ENCODE results near the gene KRTAP10-4.
"Not testable (repeated sequence)": the region's sequence is repeated elsewhere in the genome, so short reads cannot be mapped to it uniquely, and the experiment has no call there.

Gene KRTAP10-4

DNA sequence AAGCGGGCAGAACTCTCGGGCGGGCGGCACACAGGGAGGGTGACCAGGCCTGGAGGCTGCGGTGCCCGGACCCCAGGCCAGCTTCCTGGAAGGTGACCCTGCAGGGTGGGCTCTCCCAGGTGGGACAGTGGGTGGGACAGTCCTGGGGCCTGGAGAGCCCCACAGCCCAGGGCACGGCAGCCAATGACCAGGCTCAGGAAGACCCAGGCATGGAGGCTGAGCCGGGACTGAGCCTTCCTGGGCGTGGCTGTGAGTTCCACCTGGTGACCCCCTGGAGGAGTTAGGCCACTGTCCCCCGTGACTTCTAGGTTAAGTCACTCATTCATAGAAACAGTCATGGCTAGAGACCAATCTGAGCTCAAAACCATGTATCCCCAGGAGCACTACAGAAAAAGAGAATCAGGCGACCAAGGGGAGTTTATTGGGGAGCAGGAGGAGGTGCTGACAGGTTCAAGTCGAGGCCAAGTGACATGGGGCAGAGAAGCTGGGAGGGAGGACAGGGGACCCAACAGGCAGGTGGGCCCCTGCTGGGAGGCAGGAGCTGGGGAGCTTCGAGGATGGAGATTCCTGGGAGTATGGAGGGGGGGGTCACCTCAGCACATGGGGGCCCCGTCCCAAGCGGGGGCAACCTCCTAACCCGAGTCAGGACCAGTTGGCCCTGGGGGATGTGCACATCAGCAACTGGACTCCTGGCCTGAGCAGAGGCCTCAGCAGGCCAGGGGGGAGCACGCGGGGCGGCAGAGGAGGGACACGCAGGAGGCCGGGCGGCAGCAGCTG is 5.7 kb downstream of the KRTAP10-4 start:
- DNase-seq (ENCODE audit: low read depth, low spot score): no peak

DNA sequence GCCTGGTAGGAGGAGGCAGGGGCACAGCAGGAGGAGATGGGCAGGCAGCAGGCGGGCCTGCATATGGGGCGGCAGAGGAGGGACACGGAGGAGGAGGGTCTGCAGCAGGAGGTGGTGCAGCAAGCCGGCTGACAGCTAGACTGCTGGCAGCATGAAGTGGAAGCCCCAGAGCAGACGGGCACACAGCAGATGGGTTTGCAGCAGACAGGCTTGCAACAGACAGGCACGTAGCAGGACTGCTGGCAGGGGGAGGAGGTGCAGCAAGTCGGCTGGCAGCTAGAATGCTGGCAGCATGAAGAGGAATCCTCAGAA is 6.3 kb downstream of the KRTAP10-4 start:
- no peak for DNase-seq (ENCODE audit: low read depth, low spot score)

DNA sequence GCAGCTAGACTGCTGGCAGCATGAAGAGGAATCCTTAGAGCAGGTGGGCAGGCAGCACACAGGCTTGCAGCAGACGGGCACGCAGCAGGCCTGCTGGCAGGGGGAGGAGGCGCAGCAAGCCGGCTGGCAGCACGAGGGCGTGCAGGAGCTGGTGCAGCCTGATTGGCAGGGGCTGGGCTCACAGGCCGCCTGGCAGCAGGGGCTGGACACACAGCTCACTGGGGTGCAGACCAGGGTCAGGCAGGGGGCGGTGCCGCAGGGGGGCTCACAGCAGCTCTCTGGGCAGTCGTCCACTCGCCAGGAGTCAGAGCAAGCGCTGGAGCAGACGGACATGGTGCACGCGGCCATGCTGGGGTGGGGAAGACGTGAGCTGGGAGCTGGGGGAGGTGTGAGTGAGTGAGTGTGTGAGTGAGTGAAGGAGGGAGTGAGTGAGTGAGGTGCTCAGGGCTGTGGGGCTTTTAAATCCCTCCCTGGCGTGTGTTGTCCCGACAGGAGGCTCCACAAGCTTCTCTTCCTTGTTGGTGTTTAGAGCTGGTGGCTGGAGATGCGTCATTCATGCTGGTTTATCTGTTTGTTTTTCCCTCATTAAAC is 6.8 kb downstream of the KRTAP10-4 start, which contains the start of gene KRTAP10-5:
KRTAP10-5 (minus strand) TSS at position 374 of the 591 bp plus-strand sequence; CDS start at position 348, 26 bp downstream.
- DNase-seq (ENCODE audit: low read depth, low spot score): not testable (repeated sequence)

DNA sequence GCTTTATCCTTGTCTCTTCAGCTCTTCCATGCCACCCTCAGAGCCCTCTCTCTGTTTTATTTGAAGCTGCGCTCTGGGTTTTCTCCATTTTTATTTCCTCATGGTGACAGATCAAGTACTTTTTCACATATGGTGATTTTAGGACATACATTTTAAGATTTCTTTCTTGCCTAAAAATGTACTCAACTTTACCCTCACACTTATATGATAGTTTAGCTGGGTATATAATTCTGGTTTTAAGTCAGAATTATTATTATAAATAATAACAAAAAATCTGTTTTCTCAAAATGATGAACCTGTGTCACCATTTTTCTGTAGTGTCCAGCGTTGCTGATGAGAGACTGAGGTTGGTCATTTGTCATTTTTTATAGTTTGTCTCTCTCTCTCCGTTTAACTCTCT is 7.6 kb downstream of the KRTAP10-4 start:
- no peak for DNase-seq (ENCODE audit: low read depth, low spot score)

DNA sequence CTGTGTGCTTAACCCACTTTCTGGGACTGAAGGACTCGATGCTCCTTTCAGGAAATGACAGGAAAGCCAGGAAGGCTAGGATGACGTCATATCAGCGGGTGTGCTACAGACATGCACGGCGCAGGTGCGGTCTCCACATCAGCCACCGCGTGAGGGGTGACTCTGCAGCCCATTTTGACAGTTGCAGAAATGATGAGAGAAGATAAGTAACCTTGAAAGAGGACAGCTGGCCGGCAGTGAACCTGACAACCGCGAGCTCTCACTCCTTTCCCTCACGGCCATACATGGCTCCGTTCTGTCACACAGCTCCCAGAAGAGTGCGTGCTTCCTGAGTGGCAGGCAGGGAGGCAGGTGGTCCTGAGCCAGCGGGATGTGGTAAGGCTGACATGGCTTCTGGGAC is 8.5 kb downstream of the KRTAP10-4 start:
- no peak for DNase-seq (ENCODE audit: low read depth, low spot score)

DNA sequence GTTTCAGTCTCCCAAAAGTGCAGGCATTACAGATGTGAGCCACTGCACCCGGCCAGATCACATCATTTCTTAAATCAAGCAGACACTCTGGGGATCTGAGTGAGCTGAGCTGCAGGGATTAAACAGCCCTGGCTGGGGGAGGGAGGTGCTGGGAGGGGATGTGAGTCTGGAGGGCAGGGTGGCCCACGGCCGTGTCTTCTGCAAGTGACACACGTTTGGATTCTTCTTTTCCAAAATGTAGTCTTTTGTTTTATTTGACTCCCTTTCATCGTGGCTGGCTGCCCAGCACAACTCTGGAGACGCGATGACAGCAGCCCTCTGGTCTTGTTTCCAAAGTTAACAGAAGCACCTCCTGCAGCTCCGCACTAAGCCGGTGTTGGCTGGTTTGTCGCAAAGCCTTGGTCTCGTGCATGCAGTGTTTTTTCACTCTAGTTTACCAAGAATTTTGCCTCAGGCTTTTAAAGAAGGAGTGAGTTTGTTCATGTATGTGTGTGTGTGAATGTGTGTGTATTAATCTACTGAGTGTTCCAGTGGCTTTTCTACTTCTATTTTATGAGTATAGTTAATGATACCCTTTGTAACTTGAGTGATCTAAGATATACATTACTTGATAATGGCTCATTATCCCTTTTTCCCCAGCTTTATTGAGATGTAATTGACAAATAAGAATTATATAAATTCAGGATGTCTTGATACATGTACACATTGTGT is 9.7 kb downstream of the KRTAP10-4 start:
- DNase-seq (ENCODE audit: low read depth, low spot score): no peak

DNA sequence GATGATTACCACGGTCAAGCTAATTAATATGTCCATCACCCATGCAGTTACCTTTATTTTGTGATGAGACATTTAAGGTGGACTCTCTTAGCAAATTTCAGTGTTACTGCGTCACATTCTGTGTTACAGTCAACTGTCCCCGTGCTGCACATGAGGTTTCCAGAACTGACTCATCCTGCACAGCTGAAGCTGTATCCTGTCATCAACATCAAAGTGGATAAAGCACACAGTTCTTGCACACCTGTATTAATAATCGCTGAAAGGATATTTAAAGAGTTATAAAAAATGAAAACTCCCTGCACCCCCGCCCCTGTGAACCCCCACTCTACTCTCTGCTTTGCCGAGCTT is 10.2 kb downstream of the KRTAP10-4 start:
- no peak for DNase-seq (ENCODE audit: low read depth, low spot score)

DNA sequence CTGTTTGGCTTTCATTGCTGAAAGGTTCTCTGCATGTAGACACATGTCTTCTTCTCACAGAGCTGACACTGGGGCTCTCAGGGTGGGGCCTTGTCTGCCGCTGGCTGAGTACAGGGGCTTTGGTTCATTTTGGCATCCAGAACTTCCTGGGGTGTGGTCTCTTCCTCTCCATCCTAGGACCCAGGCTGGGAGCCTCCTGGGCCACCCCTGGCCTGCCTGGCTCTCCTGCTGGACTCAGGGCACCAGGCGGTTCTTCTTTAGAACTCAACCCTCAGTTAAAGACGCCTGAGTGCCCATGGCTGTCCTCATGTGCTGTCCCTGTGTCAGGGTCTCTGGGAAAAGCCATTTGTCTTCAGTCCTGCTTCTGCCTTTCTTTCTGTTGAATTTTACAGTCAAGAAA is 12.4 kb downstream of the KRTAP10-4 start:
- DNase-seq (ENCODE audit: low read depth, low spot score): no peak

DNA sequence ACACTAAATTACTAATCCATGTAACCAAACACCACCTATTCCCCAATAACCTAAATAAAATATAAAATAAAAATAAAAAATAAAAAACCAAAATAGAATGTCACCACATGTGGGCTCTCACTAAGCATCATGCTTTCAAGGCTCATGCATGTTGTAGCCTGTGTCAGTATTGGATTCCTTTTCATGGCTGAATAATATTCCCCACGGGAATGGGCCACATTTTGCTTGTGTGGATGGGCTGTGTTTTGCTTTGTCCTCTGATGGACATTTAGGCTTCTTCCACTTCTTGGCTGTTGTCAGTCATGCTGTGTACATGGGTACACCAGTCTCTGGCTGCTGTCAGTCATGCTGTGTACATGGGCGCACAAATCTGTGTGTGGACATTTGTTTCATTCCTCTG is 15.6 kb downstream of the KRTAP10-4 start:
- no peak for DNase-seq (ENCODE audit: low read depth, low spot score)

DNA sequence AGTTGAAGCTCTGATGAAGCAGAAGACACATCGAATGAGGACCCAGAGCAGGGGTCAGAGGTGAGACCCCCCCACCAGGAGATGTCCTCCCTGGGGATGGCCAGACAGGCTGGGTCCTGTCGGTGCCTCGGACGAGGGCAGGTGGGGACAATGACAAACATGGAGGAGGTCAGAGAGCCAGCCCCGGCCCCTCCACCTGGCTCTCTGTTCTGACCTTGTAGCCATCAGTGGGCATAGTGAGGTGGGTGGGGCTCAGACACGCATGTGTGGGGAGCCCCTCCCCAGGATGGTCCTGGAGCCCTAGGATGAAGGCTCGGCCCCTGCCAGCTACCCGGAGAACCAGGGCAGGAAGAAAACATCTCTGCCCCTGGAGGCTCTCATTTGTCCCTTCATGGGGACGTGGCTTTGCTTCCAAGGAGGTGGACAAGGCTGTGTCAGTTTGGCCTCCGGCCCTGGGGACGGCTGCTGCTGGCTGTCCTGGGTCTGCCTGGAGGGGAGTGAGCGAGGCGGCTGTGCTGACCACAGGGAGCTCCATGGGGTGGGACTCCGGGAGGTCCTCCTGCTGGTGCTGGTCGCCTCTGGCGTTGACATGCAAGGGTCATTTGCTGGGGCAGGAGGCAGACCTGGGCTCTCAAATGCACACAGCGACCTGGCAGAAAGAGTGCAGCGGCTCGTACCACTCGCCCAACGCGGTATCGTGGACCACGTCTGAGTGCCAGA is 16.2 kb downstream of the KRTAP10-4 start:
- no peak for DNase-seq (ENCODE audit: low read depth, low spot score)

DNA sequence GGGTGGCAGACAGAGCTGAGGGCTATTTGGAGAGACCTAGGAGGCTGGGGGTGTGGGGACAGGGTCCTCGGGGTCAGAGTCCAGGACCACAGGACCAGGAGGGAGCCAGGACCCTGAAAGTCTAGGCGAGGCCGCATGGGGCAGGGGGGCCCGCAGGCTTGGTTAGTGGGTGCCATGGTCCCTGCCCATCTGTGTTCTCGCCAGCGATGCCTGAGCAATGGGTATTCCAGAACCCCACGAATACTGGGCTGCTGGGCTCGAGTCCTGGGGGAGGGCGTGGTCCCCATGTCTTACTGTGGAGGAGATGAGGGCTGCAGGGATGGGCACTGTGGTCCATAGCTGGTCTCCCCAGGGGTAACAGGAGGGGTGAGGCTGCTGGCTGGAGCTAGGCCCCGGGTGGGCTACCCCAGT is 16.8 kb downstream of the KRTAP10-4 start:
- DNase-seq (ENCODE audit: low read depth, low spot score): no peak

DNA sequence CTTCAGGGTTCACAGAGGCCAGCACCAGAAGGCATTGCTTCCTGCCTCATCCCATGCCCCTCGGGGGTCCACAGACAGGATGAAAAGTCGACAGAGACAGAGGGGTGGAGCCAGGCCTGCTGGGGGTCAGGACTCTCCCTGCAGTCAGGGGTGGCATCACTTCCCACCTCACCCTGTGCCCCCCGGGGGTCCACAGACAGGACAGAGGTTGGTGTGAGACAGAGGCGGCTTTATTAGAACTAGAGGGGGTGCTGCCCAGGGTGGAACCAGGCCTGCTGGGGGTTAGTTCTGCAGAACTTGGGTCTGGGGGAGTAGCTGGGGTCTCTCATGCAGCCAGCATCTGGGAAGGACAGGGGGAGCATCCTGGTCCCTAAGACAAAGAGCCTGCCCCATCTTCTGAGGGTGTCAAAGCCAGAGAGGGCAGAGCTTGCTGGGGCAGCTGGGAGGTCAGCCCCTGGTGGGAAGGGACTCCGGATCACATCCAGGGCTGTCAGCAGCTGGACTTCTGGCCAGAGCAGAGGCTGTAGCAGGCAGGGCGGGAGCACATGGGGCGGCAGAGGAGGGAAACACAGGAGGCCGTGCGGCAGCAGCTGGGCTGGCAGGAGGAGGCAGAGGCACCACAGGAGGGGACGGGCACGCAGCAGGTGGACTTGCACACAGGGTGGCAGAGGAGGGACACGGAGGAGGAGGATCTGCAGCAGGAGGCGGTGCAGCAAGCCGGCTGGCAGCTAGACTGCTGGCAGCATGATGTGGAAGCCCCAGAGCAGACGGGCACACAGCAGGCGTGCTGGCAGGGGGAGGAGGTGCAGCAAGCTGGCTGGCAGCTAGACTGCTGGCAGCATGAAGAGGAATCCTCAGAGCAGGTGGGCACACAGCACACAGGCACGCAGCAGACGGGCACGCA is 17.6 kb downstream of the KRTAP10-4 start:
- not testable (repeated sequence) for DNase-seq (ENCODE audit: low read depth, low spot score)

DNA sequence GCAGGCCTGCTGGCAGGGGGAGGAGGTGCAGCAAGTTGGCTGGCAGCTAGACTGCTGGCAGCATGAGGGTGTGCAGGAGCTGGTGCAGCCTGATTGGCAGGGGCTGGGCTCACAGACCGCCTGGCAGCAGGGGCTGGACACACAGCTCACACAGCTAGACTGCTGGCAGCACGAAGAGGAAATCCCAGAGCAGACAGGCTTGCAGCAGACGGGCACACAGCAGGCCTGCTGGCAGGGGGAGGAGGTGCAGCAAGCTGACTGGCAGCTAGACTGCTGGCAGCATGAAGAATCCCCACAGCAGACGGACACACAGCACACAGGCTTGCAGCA is 18.2 kb downstream of the KRTAP10-4 start:
- DNase-seq (ENCODE audit: low read depth, low spot score): not testable (repeated sequence)

DNA sequence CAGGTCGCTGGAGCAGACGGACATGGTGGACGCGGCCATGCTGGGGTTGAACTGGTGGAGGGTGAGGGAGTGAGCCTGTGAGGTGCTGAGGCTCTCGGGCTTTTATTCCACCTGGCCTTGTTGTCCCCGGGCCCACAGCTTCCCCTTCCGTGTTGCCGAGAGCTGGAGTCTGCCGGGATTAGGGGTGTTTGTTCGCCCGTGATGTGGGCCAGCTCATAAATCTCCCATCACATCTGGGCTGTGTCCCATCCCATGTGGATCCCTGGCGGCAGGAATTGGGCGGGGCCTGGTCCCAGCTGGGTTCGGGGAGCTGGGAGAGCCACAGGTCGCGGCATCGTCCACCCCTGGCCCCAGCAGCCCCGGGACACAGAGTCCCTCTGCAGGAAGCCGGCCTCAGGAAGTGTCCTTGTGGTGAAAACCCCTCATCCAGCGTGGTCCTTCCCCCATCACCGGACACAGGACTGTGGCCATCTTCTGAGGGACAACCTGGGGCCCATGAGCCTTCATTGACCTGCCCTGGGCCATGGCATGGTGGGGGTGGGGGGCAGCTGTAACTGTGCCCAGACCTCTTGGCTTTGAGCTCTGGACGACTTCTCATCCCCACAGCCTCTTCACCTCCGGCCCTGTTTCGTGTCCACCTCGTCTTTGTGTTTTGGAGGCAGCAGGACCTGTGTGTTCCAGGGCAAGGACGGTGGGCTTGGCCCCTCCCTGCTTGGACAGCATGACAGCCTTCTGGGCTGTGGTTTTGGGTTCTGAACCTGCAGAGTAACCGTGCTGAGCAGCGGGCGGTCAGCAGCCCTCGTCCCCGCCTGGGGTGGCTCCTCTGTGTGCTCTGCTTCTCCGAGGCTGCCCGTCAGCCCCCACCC is 19.1 kb downstream of the KRTAP10-4 start, which contains the start of gene KRTAP10-6:
KRTAP10-6 (minus strand) TSS at position 60 of the 866 bp plus-strand sequence; CDS start at position 39, 21 bp downstream.
- no peak for DNase-seq (ENCODE audit: low read depth, low spot score)

DNA sequence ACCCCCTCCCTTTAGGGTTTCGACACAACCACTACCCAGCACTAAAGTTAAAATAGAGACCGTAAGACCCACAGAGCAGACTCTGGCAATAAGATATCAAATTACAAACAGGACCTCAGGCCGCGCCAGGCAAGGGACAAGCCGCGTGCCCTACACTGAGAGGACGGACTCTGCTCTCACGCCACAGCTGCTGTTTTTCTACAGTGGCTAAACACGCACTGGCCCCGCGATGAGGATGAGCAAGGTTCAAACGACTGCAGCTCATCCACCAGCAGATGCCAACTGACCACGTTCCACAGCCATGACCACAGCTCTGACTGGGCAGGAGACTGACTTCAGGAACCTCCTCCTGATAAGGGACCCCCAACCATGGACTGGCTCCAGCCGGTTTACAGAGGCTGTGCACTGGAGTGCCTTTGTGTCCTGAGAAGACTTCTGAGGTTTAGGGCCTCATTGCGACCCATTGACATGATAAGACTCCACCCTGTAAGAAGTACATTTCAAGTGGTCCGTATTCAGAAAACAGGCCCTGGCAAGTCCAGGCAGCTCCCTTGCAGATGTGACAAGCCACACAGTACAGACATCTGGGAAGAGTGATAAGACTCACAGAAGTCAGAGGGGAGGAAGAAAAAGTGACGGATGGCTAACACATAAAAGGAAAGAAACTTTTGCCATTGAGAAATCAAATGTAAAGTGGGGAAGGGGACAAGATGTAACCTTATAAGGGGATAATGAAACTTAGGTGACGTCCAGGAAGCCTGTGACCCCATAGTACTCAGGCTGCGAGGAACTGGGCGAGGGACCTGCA is 20.3 kb downstream of the KRTAP10-4 start:
- DNase-seq (ENCODE audit: low read depth, low spot score): no peak

DNA sequence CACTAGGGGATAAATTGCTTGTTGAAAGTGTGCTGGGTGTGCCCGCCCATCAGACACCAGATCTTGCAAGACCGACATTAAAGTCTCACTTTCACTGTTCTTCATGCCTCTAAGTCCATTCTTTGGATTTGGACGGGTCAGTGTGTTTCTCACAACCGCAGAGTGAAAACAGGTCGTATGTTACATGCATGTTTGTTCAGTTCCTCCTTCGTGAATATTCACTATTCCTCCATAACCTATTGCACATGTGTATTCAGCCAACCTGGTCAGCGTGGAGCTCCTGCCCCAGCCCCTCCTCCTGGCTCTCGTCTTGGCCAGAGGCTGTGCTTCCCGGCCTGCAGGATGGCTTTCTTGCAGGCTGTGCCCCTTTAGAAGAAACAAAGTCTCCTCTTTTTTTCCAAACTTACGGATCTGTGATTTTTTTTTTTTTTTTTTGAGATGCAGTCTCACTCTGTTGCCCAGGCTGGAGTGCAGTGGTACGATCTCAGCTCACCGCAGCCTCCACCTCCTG is 20.9 kb downstream of the KRTAP10-4 start:
- DNase-seq (ENCODE audit: low read depth, low spot score): no peak

DNA sequence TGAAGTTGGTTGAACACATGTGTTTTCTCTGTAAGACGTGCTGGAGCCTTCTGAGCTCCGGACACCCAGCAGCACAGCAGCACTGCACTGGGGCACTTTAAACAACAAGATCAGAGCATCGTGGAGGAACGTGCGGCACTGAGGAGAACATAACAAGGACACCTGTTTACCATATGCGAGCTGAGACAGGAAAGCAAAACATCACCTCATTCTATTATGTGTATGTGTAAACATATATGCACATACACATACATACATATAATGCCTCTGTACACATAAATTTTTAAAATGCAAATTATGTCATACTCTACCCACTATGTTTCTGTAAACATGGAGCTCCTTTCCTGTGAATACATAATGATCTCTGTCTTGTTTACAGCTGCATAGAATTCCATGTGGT is 22.0 kb downstream of the KRTAP10-4 start:
- no peak for DNase-seq (ENCODE audit: low read depth, low spot score)

DNA sequence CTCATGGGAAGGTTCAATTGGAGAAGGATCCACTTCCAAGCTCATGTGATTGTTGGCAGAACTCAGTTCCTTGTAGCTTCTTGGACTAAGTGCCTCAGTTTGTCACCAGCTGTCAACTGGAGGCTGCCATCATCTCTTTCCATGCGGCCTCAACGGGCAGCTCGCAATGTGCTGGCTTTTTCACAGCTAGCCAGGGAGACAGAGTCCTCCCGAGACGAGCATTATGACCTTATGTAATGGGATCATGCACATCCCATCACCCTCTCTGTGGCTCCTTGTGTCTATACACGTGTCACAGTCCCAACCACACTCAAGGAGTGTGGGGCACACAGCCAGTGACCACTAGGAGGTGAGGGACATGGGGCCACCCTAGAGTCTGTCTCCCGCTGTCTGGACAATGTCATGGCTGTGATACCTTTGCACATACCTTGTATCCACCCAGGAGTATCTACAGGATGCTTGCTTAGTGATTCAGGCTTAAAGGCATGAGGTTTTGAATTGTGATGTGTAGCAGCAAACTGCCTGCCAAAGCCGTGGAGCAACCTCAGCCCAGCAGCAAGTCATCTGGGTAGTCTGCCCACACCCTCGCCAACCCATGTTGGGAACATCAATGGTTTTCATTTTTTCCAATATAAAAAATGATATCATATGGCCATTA is 22.7 kb downstream of the KRTAP10-4 start:
- DNase-seq (ENCODE audit: low read depth, low spot score): no peak

DNA sequence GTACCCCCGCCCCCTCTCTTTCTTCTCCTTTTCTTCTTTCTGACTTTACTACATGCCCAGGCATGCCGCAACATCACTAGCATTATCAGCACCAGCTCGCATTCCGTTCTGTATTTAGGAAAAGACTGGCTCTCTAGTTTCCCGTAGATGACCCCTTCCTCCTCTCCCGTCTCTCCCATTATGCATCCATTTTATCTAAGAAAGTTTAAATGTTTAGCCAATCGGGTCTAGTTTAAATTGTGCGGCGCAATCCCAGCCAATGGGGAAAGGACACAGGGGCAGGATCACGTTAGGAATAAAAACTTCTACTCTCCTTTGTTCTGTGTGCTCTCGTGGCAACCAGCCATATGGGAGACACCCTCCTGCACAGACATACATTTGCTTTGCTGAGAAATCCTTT is 24.5 kb downstream of the KRTAP10-4 start:
- no peak for DNase-seq (ENCODE audit: low read depth, low spot score)
